ENCODE data around the gene DCHS1.

DNA sequence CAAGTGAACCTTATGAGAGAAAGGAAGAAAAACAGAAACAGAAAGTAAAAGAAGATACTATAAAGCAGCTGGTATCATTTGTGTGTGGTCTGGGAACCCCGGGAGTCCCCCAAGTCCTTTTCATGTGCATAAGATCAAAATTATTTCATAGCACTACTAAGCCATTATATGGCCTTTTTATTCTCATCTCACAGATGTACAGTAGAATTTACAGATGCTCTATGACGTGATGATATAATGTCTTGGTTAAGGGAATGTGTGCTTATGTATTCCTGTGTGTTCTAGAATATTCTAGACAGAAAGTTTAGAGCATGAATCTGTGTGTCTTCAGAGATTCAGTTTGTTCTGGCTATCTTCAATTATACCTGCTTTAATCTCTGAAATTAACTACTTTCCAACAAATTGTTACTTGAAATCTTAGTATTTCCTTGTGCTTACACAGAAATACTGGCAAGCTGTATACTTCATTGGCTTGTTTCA, 27.8 kb downstream of the DCHS1 start:
- no peak for TF ChIP-seq CTCF (IDR thresholded peaks at IDR 0.05)
- TF ChIP-seq POLR2AphosphoS5 (IDR thresholded peaks at IDR 0.05): no peak
- TF ChIP-seq POLR2A (IDR thresholded peaks at IDR 0.05): no peak
- TF ChIP-seq EP300 (IDR thresholded peaks at IDR 0.05): no peak

Measured in upper lobe of left lung (tissue), 4 donors.